Neuron (in vitro differentiated cells): ENCODE measurements around the gene CEP295NL.
"Not testable (repeated sequence)": the region's sequence is repeated elsewhere in the genome, so short reads cannot be mapped to it uniquely, and the experiment has no call there.

ENCODE experiments used
- H2AFZ ChIP-seq: one replicate; pipeline ENCODE4 v1.6.1; 2013; ENCODE audit warnings: low read depth, mild to moderate bottlenecking, inconsistent platforms, low read length, moderate library complexity
- H3K27me3 ChIP-seq: one replicate; pipeline ENCODE4 v1.6.1; 2013; ENCODE audit warnings: low read length; ENCODE audit not compliant: insufficient read depth
- H3K36me3 ChIP-seq: one replicate; pipeline ENCODE4 v1.6.1; 2013; ENCODE audit warnings: low read length; ENCODE audit not compliant: insufficient read depth
- H3K4me1 ChIP-seq: one replicate; pipeline ENCODE4 v1.6.1; 2013; ENCODE audit warnings: low read length; ENCODE audit not compliant: insufficient read depth
- H3K4me3 ChIP-seq: 2 replicates; pipeline ENCODE4 v1.5.1; 2013; ENCODE audit warnings: mild to moderate bottlenecking, low read length, moderate library complexity
- H3K9me3 ChIP-seq: one replicate; pipeline ENCODE4 v1.6.1; 2013; ENCODE audit warnings: low read length

CEP295NL gene

DNA sequence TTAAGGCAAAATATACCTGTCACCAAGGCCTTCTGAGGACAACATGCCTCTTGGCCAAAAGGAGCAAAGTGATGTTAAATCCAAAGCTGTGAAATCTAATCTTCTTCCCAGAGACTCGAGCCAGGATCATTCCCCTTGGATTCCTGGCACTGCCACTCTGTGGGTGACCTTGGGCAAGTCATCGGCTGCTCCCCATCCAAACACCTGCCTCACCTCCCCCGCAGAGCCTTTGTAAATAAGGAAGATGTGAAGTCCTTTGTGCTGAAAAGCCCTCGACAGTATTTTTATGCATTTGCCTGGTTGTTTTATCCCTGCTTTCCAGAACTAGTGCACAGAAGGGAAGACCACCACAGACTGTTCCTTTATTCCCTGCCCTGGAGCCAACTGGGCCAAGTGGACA lies 5.4 kb upstream of the CEP295NL start:
- Histone ChIP-seq H3K4me3 (no peak overlapping the region), H3K36me3 (peaks cover 2% of the 10 kb centered on the region), H3K9me3 (no peaks in the 10 kb centered on the region), H2AFZ (no peak overlapping the region), H3K27me3 (no peaks in the 10 kb centered on the region), H3K4me1 (peaks cover 15% of the 10 kb centered on the region)

DNA sequence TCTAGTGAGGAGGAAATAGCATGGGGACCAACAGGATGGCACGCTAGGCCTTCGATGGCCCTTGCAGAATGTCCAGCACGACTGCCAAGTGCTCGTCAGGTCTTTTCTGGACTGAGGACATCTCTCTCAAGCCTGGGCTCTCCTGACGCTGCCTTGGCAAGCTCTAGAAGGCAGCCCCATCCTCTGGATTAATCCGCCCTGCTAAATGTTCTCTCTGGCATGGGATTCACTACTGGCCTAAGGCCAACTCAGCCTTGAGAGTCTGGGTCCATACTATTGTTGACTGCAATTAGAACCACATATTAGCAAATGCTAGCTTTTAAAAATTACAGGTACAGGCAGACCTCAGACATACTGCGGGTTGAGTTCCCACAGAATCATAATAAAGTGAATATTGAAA lies 2.5 kb upstream of the CEP295NL start:
- Histone ChIP-seq H3K9me3 (no peaks in the 10 kb centered on the region), H2AFZ (no peak overlapping the region), H3K36me3 (peaks cover 2% of the 10 kb centered on the region), H3K27me3 (no peaks in the 10 kb centered on the region), H3K4me3 (no peak overlapping the region), H3K4me1 (peaks cover 24% of the 10 kb centered on the region)

DNA sequence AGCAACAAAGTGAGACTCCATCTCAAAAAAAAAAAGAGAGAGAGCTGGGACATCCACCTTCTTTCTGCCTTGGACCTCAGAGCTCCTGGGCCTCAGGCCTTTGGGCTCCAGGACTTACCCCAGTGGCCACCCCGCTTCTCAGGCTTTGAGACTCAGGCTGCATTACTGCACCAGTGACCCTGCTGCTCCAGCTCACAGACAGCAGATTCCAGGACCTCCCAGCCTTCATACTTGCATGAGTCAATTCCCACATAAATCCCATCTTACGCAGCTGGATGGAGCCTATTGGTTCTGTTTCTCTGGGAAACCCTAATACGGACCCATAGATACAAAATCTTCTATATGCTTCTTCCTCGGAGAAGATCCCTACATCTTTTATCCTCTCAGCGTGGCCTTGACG lies 2.1 kb upstream of the CEP295NL start:
- Histone ChIP-seq H3K9me3 (no peaks in the 10 kb centered on the region), H3K4me3 (no peak overlapping the region), H2AFZ (no peak overlapping the region), H3K36me3 (peaks cover 2% of the 10 kb centered on the region), H3K4me1 (peaks cover 24% of the 10 kb centered on the region), H3K27me3 (no peaks in the 10 kb centered on the region)

DNA sequence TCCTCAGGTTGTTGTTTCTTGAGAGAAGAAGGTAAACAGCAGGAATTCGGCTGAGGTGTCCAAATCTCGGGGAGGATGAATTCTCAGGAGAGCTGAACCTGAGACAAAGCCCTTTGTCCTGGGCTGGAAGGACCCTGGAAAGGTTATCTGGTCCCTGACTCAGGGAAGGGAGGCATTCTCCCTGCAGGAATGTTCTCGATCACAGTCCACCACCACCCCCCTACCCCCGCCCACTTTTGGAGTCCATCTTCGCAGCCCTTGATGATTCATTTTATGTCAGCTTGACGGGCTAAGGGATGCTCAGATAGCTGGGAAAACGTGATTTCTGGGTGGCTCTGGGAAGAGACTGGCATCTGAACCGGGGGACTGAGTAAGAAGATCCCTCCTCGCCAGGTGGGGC lies 1.4 kb upstream of the CEP295NL start:
- Histone ChIP-seq H3K4me1 (peaks cover 32% of the 10 kb centered on the region), H3K36me3 (peaks cover 2% of the 10 kb centered on the region), H2AFZ (no peak overlapping the region), H3K9me3 (no peaks in the 10 kb centered on the region), H3K4me3 (no peak overlapping the region), H3K27me3 (no peaks in the 10 kb centered on the region)

DNA sequence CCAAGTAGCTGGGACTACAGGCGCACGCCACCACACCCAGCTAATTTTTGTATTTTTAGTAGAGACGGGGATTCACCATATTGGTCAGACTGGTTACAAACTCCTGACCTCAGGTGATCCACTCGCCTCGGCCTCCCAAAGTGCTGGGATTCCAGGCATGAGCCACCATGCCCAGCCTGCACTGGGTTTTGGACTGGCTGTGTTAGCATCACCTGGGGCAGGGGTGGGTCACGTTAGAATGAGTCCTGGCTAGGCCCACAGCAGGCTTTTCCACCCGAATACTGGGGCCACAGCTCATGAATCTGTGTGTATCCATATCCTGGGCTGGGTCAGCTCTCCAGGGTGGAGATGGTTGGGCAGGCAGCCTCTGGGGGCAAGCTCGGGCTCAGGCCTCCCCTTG lies 770 bp downstream of the CEP295NL start:
- not testable (repeated sequence) for H3K9me3 ChIP-seq, H3K27me3 ChIP-seq, H3K36me3 ChIP-seq, H2AFZ ChIP-seq, H3K4me3 ChIP-seq
- H3K4me1 ChIP-seq = peaks cover 41% of the 10 kb centered on the region

DNA sequence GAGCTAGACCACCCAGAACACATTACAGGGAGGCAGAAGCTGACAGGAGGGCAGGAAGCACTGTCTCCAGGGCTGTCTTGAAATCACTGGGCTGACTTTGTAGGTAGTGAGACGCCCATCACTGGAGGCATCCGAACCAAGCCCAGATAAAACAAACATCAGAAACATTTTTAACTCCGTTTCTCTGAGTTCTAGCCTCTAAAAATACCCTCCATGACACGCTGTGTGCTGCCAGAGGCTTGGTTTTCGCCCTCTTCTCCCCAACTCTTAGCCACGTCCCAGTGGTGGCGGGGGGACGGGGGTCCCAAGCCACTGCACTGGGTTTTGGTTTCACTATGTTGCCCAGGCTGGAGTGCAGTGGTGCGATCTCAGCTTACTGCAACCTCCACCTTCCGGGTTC lies 1.2 kb downstream of the CEP295NL start:
- Histone ChIP-seq H3K36me3 (peaks cover 2% of the 10 kb centered on the region), H3K4me3 (no peak overlapping the region), H3K4me1 (peaks cover 41% of the 10 kb centered on the region), H3K9me3 (no peaks in the 10 kb centered on the region), H3K27me3 (no peaks in the 10 kb centered on the region), H2AFZ (no peak overlapping the region)

DNA sequence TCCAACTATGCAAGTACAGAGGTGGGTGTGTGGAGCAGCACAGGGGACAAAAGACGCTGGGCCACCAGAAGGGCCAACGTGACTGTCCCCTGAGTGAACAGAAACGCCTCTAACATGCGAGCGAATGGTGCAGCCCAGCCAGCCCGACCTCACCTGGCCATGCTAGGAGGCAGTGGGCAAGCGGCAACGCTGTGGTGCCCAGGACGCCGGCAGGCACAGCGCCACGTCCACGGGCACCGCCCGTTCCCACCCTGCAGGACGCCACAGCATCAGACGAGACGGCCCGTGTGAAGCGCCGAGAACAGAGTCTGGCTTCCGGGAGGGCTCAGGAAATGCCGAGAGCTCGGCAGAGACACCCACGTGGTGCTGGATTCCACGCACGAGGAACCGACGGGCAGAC lies 2.2 kb downstream of the CEP295NL start:
- H3K27me3 ChIP-seq = no peaks in the 10 kb centered on the region
- no peak overlapping the region for H2AFZ ChIP-seq
- peaks cover 2% of the 10 kb centered on the region for H3K36me3 ChIP-seq
- H3K4me3 ChIP-seq = no peak overlapping the region
- no peaks in the 10 kb centered on the region for H3K9me3 ChIP-seq
- peaks cover 51% of the 10 kb centered on the region for H3K4me1 ChIP-seq

DNA sequence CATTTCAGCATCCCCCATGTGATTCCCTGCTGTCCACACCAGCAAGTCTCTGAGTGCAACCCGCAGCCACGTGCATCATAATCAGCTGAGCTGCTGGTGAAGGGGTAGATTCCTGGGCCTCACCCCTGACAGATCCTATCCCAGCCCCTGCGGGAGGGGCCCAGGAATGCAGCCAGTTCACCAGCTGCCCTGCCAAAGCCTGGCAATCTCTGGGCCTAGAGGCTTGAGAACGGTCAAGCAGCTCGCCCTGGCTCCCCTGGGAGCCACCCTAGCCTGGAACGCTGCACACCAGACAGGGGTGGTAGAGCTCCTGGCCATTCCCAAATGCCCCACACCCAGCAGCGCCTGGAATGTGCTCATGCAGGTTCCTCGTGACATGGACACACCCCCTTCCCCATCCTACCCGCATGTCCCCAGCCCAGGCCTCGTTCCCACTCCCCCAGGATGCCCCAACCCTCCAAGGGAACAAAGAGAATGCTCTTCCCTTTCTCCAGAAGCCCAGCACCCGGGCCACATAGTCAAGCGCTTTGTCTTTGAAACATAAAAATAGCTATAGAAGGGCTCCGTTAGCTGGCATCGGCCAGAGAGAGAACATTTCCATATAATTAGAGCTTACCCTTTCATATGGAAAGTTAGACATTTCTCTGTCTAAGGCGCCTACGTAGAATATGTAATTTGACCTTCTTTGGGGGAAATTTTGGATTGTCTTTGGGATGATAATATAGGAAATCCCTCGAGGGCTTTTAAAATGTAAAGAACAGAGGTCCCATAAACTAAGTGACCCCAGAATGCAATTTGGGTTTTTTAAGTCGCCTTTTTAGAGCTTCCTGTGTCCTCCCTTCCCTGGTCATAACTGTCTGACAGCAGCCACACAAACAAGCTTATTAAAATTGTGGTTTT lies 3.4 kb downstream of the CEP295NL start:
- Histone ChIP-seq H3K4me3 (no peak overlapping the region), H3K4me1 (peaks cover 61% of the 10 kb centered on the region), H3K36me3 (peaks cover 2% of the 10 kb centered on the region), H2AFZ (no peak overlapping the region), H3K27me3 (no peaks in the 10 kb centered on the region), H3K9me3 (no peaks in the 10 kb centered on the region)

DNA sequence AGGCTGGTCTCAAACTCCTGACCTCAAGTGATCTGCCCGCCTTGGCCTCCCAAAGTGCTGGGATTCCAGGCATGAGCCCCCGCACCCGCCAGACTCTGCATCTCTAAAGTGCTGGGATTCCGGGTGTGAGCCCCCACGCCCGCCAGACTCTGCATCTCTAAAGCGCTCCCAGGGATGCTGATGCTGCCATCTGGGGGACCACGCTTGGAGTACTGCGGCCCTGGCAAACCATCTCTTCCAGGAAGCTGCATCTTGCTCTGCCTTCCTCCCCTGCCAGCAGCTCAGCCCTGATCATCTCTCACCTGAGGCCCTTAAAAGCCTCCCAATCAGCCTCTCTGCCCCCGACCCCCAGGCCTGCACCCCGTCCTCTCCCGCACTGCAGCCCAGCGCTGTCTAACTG lies 4.1 kb downstream of the CEP295NL start:
- H3K27me3 ChIP-seq = no peaks in the 10 kb centered on the region
- no peaks in the 10 kb centered on the region for H3K9me3 ChIP-seq
- no peak overlapping the region for H3K4me3 ChIP-seq
- H2AFZ ChIP-seq = no peak overlapping the region
- H3K36me3 ChIP-seq = no peaks in the 10 kb centered on the region
- peaks cover 57% of the 10 kb centered on the region for H3K4me1 ChIP-seq

DNA sequence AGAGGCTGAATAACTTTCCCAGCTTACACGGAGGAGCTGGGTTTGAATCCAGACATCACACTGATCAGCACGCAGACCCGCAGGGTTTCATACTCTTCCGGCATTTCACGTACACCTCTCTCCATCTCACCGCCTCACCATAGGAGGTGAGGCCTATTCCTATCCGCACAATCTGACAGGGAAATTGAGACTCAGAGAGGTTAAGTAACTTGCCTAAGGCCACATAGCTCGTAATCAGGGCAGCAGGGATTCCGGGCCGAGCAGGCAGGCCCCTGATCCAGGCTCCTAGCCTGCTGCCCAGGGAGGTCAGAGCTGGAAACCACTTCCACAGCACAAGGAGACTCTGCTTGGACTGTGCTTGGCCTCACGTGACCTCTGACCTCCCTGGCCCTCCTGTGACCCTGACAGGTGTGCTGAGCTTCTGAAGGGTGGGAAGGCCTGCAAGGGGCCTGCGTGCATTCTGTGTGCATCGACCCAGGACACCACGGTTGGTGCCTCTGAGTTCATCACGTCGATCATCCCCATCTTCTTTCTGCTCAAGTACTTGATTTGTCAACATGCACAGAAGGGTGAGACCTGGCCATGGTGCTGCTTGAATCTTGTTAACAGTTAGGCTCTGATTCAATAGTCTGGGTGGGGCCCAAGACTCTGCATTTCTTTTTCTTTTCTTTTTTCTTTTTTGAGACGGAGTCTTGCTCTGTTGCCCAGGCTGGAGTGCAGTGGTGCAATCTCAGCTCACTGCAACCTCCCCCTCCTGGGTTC lies 4.7 kb downstream of the CEP295NL start:
- Histone ChIP-seq H3K27me3 (no peaks in the 10 kb centered on the region), H2AFZ (no peak overlapping the region), H3K9me3 (no peaks in the 10 kb centered on the region), H3K4me3 (no peak overlapping the region), H3K36me3 (no peaks in the 10 kb centered on the region), H3K4me1 (peaks cover 53% of the 10 kb centered on the region)

DNA sequence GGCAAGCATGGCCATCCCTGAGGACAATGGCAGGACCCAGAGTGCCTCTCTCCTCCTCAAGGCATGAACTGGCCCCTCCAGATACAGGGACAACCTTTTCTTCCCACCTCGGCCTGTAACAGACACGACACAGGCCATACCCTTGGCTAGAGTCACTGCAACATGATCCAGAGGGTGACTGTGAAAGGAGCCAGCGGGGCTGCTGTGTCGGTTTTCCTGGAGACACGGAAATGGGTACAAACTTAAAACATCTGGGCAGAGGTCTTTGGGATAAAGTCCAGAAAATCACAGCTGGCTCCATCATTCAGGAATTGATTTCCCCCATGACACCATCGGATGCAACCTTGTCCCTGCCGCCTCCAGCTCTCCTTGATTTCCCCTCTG lies 5.3 kb downstream of the CEP295NL start:
- Histone ChIP-seq H2AFZ (no peak overlapping the region), H3K27me3 (no peaks in the 10 kb centered on the region), H3K36me3 (no peaks in the 10 kb centered on the region), H3K9me3 (no peaks in the 10 kb centered on the region), H3K4me3 (no peak overlapping the region), H3K4me1 (peaks cover 53% of the 10 kb centered on the region)

DNA sequence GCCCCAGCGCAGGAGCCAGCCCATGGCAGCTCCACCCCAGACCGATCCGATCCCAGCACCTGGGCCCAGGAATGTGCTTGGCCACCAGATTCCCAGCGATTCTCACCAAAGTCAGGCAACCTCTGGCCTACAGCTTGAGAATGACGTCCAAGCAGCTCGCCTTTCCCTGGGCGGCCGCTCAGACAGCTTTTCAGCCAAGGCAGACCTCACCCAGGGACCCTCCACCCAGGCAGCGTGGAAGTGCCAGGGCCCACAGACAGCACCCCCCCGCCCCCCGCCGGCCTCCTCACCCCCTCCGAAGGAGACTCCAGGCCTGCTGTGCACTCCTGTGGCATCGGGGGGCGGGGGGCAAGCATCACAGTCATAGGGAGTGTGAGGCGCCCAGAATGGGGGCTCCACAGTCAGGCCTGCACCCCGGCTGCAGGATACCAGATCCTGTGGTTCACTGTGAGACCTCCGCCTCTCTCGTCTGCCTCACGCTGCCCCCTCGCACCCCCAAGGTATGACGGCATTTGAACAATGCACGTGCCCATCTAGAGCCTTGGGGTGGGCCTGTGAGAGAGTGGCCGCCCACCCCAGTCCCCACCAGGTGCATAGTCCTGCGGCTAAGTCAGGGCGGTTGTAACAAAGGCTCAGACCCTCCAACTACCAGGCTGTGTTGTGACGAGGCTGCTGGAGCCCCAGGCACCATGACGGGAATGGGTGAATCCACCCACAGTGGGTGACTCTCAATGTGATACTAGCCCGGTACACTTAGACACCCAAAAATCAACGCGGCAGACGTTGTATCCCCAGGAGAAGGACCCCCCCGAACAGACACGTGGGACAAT lies 6.0 kb downstream of the CEP295NL start:
- Histone ChIP-seq H3K36me3 (no peaks in the 10 kb centered on the region), H3K9me3 (no peaks in the 10 kb centered on the region), H2AFZ (no peak overlapping the region), H3K4me1 (peaks cover 54% of the 10 kb centered on the region), H3K4me3 (no peak overlapping the region), H3K27me3 (no peaks in the 10 kb centered on the region)
